ENCODE results near the gene TENM3.

The TENM3 gene

DNA sequence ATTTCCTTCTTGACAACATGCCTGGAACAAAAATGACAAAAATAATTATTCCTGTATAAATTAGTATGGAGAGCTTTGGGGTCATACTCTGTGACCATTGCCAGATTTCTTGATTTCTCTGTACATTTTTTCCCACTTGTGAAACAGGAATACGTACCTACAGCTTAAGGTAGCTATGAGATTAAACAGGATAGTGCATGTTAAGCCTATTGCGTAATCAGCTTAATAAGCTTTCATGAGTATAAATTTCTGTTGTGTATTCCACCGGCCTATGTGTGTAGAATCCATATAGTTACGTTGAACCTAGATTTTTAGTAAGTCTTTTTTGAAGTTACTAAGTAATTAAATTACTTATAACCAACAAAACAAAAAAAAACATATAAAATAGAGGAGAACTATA, 339.0 kb downstream of the TENM3 start:
- no peak for DNase-seq

DNA sequence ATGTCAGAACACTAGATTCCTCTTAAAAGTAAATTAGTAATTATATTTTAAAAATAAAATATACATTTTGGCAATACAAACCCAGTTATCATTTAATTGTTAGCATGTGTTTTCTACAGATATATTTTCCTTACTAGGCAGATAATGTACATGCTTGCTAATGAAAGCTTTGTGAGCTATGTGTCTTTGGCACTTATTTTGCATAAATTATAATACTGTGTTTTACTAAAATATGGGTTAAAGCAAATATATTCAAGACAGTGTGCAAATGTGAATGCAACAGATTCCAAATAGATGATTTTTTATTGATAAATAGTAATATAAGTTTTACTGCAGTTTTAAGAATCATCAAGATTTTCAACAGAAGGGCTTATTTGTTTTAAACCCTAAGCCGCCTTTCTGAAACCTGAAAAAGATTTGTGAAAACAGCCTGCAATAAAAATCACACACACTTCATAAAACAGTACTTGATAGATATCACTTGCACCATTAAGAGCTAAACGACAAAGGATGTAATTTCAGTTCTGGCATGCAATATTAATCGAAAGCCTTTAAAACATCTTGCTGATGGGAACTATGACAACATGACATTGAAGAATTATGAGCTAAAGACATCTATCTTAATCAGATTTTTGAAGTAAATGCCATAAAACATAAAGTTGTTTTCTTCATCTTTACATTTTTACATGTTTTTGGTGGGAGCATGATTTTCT, 340.7 kb downstream of the TENM3 start:
- no peak for DNase-seq

DNA sequence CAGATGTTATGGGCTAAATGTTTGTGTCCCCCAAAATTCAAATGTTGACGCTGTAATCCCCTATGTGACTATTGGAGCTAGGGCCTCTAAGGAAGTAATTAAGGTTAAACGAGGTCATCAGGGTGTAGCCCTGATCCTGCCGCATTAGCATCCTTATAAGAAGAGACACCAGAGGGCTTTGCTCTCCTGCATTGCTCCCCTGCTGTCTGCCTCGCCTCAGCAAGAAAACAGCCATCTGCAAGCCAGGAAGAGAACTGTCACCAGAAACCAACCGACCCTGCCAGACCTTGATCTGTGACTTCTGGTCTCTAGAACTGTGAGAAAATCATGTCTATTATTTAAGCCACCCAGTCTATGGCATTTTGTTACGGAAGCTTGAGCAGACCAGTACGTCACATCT, 342.1 kb downstream of the TENM3 start:
- no peak for DNase-seq

DNA sequence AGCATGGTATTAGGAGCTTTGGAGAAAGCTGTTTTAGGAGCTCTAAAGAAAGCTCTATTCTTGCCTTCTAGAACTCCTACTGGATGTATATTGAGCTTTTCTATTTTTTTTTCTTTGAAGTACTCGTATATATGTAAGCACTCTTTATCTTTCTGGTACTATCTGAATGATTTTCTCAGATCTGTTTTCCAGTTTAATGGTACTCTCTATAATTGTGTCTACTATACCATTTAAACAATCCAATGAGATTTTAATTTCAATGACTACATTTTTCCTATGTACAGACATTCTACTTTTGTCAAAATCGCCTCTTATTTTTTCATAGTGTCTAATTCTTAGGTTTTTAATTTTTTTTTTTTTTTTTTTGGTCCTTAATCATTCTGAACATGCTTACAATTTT, 345.9 kb downstream of the TENM3 start:
- no peak for DNase-seq

DNA sequence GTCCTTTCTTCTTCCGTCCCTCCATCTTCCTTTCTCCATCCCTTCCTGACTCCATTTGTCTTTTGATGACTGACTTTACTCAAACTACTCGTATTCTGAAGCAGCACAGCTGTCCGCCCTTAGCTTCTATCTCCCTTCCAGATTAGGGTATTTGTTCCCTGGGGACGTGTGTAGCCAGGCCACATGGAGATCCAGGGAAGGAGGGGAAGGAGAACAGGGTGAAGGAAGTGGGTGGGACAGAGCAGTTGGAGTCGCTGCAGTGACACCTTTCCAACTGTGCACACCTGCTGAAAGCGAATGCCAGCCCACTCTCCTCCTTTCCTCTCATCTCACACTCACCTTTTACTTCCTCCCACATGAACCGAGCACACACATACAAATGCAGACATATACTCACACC, 350.2 kb downstream of the TENM3 start:
- DNase-seq: no peak

DNA sequence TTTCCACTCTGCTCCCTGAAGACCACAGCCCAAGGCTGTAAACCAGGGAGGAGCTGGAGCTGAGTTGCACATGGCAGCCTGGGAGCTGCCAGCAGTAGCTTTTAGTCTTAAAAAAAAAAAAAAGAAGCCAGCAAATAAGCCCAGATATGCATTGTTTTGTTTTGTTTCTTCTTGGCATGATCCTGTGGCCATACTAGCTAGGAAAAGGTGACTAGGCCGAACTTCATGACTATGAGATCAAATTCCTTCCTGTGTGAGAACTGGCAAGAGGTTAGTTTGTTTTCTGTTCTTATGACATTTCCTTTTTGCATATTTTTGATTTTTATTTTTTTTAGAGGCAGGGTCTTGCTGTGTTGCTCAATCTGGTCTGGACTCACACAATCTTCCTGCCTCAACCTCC, 350.7 kb downstream of the TENM3 start:
- DNase-seq: no peak

DNA sequence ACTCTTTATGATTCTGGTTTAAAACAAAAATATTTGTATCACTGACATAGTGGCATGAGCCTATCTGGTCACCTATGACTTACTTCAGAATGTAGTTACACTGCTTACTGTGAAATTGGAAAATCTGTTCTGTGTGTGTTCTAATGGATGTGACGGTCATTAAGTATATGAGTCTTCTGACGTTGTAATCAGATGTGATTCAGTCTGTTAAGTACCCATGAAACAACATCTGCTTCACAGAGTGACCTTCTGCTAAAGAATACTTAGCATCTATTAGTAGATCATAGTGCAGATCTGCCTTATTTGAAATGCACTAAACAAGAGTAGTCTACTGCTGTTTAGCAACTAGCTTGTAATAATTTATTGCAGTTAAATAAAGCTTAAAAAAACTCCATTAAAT, 356.9 kb downstream of the TENM3 start:
- DNase-seq: no peak

DNA sequence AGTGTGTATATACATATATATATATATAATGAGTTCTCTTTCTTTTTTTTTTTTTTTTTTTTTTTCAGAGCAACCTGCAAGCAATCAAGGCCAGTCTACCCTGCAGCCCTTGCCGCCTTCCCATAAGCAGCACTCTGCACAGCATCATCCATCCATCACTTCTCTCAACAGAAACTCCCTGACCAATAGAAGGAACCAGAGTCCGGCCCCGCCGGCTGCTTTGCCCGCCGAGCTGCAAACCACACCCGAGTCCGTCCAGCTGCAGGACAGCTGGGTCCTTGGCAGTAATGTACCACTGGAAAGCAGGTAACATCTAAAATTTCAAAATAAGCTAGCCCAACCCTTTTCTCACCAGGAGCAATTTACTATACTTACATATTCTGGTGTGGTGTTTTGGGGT, 357.7 kb downstream of the TENM3 start:
- no peak for DNase-seq

DNA sequence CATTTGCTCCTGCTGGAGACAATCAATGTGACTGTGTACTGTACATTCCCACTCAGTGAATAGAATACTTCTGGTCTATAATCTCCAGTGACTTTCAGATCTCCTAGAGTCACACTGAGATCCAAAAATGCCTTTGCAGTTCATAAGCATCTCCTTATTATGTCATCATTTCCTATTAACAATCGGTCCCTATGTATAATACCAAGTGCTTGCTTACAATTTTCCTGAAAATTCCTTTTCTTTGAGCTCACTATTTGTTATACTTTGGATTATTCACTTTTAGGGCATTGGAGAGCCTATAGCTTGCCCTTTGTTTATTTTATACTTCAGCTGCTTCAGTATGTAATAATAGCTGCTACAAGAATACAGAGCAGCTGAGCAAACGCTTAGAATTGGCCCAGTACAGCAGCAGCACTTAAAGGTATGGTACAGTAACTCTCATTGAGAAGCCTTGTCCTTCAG, 361.0 kb downstream of the TENM3 start:
- DNase-seq: no peak

DNA sequence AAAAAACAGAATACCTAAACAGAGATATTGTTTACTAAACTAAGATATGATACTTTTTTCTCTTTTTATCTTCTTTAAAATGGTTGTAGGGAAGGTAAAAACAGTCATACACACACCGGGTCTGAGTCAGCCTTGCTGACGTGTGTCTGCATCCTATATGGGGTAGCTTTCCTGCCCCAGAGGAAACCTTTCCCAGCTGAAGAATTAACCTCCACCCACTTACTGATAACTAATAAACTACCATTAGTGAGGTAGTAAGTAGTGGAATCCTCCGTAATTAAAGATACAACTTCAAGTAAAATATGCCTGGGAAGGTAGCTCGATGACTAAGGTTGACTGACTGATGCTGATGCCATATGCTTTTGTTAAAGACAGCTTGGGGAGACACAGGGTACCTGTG, 361.8 kb downstream of the TENM3 start:
- no peak for DNase-seq

DNA sequence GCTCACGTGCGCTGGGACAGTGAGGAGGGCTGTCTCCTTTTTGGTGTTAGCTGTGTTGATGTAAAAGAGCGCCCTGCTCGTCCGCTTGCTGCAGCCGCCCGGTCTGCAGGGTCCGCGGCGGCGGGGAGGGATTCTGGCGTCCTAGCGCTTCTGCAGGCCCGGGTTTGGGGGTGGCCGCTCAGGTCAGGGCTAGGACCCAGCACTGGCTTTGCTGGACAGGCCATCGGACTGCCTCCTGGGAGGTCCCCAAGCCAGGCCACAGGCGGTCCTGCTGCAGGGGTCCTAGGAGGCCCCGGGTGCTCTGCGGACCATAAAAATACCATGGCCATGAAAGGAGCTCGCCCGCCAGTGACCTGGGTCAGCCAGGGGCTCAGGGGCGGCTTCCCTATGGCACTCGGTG, 365.3 kb downstream of the TENM3 start:
- no peak for DNase-seq

DNA sequence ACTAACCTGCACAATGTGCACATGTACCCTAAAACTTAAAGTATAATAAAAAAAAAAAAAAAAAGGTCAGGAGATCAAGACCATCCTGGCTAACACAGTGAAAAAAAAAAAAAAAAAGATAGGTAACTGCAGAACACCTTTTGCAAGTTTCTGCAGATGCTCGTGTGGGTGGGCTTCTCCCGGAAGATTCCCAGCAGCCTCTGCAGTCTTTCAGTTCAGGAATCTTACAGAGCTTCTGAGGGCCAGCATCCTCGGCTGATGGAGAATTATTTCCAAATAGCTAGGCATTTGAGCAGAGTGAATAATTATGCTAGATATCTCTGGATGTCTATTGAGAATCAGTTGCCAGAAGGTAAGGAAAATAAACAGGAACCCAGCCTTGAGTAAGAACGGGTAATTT, 373.3 kb downstream of the TENM3 start:
- no peak for DNase-seq

DNA sequence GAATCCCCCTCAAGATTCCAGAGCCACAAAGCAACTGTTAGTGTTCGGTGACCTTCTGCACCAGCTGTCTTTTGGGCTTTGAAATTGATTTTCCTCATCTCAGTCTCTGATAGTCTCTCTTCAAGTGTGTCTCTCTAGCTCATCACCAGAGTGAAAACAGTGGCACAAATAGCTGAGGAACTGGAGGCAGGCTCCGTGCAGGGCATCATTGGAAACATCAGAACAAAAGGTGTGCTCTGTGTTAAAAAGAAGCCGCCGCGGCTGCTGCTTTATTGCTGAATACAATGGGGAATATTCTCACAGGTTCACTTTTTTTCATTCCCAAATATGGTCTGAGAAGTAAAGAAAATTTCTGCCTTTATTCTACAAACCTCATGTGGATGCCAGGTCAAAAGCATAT, 376.5 kb downstream of the TENM3 start:
- no peak for DNase-seq

DNA sequence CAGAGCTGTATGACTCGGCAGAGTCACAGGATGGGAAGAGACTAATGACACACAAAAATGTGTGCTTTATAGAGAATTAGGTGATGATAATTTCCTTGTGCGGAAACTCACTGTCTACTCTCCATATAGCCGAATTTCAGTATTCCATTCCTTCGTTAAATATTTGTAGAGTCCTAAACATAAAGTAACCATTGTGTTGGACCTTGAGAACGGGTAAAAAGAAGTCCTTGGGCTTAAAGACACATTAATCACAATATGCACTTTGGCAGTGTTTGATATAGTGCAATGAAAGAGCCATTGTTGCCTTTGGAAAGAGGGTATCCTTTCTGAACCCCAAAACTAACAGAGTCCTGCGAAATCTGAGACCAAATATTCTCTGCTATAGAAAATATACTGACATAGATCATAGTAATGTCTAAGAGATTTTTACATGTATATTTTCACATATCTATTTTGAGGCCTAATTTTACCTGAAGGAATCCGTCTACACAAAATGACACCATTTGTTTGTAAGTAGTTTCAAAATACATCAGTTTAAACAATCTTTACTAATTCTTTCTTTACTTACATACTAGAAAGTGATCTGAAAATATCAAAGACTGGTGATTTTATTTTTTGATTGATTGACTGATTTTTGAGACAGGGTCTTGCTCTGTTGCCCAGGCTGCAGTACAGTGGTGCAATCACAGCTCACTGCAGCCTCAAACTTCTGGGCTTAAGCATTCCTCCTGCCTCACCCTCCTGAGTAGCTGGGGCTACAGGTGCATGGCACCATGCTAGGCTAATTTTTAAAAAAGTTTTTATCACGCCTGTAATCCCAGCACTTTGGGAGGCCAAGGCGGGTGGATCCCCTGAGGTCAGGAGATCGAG, 377.1 kb downstream of the TENM3 start:
- DNase-seq: no peak

DNA sequence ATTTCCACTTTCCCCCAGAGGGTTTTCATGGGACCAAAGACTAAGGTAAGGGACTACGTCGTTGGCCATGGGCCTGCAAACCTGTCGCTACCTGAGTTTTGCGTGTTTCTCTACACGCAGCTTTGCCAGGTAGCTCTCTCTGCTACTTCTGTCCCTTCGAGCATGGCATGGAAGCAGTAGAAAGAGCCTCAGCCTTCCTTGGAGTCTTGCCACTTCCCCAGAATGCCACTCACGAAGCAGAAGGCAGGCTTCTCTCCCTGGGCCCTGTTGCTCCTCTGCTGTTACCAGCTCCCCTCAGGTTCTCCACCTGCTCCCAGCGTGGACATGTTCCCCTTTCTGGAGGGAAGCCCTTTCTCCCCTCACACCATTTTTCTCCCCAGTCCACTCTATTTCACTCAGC, 381.1 kb downstream of the TENM3 start:
- DNase-seq: no peak

DNA sequence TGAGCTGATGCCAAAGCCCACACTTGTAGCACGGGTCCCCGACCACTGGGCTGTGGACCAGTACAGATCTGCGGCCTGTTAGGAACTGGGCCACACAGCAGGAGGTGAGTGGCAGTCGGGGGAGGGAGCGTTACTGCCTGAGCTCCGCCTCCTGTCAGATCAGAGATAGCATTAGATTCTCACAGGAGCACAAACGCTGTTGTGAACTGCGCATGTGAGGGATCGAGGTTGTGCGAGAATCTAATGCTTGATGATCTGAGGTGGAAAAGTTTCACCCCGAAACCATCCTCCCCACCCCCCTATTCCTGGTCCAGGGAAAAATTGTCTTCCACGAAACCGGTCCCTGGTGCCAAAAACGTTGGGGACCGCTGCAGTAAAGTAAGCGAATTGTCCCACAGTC, 382.0 kb downstream of the TENM3 start:
- no peak for DNase-seq

DNA sequence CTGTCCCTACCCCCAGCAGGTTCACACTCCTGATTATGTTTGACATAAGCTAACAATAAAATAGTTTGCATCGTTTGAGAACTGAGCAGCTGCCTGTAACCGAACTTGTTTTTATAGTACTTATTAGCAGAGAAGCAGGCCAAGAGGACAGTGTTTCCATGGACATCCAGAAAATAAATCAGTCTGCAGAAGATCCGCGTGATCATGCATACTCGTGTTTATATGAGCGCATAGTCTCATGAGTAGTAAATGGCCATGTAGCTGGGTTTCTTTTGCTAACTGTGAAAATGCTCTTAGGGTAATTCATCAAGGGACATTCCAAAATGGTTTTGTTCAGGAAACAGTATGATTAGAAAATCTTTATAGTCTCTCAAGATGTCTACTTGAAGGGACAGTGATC, 384.8 kb downstream of the TENM3 start:
- DNase-seq: no peak

DNA sequence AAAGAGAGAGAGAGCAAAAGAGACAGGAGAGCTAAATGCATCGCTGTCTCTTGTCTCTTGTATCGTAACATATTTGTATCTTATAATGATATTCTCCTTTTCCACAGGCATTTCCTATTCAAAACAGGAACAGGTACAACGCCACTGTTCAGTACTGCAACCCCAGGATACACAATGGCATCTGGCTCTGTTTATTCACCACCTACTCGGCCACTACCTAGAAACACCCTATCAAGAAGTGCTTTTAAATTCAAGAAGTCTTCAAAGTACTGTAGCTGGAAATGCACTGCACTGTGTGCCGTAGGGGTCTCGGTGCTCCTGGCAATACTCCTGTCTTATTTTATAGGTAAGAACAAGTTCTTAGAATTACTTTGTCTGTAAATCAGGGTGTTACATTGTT, 385.3 kb downstream of the TENM3 start:
- DNase-seq: no peak

DNA sequence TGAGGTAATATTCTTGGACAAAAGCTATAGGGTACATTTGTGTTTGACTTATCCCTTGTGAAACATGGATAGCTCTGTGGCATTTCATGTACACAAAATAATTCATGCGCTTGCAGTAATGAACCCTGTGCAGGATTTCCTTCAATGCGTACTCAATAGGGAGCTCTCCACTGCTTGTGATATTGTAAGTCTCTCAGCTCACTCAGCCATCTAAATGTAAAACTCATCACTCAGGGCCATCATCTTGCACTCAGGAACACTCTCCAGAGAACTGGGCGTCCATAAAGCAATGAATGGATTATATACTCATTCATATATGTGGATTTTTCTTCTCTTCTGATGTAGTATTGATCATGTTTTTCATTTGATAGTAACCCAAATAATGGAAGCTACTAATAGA, 385.9 kb downstream of the TENM3 start:
- no peak for DNase-seq

DNA sequence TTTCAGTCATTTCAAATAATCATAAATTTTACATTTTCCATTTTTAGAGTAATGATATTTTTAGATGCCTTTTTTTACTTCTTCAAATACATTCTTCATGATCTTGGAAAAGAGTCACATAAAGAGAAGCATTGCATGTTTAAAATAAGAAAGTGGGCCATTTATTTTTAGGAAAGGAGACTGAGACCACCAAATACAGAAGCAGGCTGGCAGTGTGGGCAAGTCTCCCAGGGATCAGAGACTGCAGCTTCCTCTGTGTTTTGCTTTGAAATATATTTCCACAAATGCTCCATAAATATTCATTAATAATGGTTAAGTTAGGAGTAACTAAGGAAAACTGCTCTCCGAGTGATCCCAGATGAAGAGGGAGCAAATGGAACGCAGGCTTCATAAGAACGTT, 397.3 kb downstream of the TENM3 start:
- no peak for DNase-seq

DNA sequence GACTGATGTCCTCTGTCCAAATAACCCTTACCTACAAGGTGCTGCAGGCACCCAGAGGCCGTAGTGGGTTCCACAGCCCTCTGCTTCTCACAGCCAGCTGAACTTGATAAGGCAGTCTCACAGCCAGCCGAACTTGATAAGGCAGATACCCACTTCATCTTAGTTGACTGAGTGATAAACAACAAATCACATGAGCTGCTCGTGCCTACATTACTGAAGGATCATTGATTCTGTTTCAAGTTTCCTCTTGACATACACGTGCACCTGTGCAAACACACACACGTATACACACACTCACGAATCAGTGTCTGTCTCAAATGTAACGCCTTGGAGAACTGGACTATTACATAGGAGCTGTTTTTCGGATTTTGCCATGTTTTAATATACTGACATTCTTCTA, 397.7 kb downstream of the TENM3 start:
- no peak for DNase-seq

DNA sequence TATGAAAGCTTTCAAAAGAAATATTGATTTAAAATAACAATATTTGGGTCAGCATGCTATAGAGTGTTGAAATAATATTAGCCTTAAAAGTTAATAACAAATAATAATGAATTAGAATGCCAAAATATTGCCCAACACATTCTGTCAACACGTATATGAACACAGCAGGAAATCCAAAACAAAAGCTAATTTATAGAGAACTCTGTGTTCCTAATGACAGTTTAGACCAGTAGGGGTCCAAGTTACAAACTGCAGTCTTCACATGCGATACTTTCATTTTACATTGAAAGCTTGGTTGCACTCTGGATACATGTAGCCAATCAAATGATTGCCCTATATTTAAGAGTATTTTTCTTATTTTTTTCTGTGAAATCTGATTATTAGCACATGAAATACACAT, 399.6 kb downstream of the TENM3 start:
- no peak for DNase-seq

DNA sequence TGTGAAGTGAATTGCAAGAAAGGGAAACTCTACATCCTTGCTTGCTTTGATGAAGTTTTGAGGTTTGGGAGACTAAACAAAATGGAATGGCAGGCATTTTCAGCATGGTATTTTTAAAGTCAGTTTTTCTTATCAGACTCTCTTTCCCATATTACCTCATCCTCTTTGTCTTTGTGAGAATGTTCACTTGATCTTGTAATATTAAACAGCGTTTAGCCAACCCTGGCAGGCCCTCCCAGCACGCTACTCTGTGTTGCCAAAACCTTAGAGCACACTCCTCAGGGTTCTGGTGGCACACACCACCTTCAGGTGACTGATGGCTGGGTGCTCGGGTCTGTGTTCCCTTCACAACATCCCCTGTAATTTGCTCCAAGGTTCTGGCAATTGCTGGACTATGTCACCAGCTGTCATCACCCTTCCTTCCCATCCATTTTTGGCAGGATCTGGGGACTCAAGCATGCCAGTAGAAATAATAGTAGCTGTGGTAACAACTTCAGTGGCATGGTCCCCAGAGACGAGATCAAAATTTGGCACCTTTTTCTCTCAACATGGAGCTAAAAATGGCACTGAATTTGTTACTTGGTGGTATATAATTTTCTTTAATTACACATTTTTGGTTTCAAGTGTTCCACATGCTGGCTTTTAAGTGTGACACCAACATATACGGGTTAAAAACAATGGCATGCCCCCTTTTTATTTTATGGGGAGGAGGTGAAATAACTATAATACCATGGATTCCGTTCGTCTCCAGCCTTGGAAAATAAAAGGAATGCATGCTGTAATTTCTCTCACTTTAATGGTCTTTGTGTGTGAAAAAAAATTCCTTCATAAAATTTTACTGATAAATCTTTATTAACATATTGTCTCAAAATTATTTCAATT, 400.8 kb downstream of the TENM3 start:
- DNase-seq: no peak

DNA sequence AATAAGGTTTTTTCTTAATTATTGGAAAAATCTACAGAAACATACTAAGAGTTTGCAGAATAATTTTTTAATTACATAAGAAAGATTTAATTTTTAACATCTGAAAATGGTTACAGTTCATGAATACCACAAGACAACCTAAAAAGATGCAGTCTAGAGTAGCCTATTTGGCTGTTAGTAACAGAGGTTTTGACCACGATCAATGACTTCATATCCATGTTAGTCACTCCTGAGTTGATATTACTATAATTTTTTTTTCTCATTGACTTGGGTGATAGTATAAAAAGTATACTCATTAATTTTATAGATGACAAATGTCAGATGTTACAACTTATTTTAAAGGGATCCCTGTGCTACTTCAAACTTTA, 401.5 kb downstream of the TENM3 start:
- DNase-seq: no peak
